GOT3 (cell line): ENCODE data around the gene MB21D2.
"Not testable (repeated sequence)": the region's sequence is repeated elsewhere in the genome, so short reads cannot be mapped to it uniquely, and the experiment has no call there.

Experiments
- DNase-seq: peaks from one replicate; lab custom pipeline; 2025; ENCODE audit warnings: mixed read lengths; lab: John Stamatoyannopoulos, UW

MB21D2 gene, protein sequence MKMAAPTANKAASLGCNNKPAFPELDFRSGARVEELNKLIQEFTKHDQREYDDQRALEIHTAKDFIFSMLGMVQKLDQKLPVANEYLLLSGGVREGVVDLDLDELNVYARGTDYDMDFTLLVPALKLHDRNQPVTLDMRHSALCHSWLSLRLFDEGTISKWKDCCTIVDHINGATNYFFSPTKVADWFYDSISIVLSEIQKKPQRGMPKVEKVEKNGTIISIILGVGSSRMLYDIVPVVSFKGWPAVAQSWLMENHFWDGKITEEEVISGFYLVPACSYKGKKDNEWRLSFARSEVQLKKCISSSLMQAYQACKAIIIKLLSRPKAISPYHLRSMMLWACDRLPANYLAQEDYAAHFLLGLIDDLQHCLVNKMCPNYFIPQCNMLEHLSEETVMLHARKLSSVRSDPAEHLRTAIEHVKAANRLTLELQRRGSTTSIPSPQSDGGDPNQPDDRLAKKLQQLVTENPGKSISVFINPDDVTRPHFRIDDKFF

DNA sequence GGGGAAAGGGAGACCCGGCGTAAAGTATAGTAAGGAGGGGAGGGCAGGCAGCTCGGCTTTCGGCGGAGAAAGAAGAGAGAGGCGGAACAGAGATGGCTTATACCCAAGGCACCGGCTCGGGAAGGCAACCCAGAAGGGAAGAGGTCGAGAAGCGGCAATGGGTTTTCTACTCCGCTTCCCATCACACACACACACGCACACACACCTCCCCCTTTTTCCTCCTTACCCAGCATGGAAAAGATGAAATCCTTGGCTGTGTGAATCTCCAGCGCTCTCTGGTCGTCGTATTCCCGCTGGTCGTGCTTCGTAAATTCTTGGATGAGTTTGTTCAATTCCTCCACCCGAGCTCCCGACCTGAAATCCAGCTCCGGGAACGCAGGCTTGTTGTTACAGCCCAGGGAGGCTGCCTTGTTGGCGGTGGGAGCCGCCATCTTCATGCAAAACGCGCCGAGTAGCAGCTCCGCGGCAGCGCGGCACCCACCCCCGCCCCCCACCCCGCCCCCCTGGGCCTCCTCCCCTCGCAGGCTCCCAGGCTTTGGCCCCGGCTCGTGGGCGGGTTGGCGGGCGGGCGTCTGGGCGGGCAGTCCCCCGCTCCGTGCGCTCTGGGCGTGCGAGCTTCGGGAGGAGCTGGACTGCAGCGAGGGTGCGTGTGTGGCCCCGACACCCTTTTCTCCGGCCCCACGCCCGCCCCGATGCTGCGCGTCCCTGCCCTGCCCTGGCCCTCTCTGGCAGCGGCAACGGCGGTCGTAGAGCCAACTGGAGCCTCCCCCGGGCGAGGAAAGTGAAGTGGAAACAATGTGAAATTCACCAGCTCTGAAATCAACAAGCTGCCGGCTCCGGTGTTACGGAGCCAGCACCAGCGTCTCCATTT is at the start of gene MB21D2:
MB21D2 (minus strand) TSS at position 453 of the 871 bp plus-strand sequence; CDS start at position 437, 16 bp downstream.
- DNase-seq: peak; percentile 66

DNA sequence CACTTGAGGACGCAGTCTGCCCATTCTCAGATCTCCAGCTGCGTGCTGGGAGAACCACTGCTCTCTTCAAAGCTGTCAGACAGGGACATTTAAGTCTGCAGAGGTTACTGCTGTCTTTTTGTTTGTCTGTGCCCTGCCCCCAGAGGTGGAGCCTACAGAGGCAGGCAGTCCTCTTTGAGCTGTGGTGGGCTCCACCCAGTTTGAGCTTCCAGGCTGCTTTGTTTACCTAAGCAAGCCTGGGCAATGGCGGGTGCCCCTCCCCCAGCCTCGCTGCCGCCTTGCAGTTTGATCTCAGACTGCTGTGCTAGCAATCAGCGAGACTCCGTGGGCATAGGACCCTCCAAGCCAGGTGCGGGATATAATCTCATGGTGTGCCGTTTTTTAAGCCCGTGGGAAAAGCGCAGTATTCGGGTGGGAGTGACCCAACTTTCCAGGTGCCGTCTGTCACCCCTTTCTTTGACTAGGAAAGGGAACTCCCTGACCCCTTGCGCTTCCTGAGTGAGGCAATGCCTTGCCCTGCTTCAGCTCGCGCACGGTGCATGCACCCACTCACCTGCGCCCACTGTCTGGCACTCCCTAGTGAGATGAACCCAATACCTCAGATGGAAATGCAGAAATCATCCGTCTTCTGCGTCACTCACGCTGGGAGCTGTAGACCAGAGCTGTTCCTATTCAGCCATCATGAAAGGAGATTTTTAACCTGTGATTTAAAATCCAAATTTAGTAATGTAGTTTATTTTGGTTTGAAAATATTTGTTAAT is 47.5 kb upstream of the MB21D2 start:
- DNase-seq: not testable (repeated sequence)

DNA sequence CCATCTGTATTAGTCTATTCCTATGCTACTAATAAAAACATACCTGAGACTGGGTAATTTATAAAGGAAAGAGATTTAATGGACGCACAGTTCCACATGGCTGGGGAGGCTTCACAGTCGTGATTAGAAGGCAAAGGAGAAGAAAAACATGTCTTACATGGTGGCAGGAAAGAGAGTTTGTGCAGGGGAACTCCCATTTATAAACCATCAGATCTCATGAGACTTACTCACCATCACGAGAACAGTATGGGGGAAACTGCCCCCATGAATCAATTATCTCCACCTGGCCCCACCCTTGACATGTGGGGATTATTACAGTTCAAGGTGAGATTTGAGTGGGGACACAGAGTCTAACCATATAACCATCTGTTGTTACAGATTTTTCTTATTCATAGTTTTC is 42.1 kb upstream of the MB21D2 start:
- no peak for DNase-seq

DNA sequence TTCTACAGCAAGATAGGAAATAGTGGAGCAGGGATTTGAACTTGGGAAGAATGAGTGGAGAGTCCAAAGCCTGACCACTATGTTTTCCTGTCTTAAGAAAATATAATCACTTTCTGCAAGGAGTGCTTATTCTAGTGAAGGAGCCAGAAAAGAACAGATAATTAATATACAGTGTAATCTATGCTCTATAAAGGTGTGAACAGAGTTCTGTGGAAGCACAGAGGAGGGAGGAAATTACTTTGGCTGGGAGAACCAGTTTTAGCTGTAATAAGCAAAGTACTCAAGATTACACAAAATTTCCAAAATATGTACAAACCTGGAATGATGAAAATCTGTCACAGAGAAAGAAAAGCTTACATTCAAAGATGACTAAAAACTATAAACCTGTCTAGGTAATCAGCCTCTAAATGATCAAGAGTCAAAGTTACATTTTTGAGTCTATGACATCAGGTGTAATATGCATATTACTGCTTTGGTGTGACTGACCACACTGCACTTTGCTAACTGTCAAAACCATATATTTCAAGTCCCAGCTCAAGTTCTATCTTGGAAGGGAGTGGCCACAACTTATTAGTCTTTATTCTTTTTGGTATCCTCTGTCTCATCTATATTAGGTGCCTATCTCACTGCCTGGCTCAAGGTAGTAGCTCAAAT is 40.7 kb upstream of the MB21D2 start:
- DNase-seq: no peak

DNA sequence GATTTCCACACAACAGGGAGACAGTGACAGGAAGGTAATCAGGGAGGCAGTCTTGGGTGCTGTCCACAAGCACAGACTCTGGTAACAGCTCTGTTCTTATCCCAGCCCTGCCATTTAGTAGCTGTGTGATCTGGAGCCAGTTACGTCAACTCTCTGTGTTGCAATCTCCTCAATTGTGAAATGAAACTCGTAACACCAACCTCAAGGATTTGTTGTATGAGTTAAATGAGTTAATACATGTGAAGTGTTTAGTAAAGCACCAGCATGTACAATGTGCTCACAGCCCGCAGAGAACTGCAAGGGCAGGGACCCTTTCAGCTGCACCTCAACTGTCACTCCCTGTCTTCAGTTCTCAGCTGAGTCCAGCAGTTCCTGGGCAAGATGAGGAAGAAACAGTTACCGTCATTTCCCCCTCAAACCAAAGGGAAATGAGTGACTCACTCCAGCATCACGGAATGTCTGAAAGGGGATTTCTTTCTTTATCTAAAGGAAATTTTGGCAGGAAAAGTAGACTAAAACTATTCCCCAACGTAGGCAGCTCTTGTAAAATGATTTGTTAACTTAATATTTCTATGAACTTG is 39.9 kb upstream of the MB21D2 start:
- peak; percentile 78 for DNase-seq

DNA sequence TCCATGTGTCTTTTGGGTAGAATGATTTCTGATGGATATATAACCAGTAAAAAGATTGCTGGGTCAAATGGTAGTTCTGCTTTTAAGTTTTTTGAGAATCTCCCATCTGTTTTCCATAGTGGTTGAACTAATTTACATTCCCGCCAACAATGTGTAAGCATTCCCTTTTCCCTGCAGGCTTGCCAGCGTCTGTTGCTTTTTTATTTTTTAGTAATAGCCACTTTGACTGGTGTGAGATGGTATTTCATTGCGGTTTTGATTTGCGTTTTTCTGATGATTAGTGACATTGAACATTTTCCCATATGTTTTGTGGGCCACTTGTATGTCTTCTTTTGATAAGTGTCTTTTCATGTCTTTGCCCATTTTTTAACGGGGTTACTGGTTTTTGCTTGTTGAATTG is 36.3 kb upstream of the MB21D2 start:
- no peak for DNase-seq

DNA sequence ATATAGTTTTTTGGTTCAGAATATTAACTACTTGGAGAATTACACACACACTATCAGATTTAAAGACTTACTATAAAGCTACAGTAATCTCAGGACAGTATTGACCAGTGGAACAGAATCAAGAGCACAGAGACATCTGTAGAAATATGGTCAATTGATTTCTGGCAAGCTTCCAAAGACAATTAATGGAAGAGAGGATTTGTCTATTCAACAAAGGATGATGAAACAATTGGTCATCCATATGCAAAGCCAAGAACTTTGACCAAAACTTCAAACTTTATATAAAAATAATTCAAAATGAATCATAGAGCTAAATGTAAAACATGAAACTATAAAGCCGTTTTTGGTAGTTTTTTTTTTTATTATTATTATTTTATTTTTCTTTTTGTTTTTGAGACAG is 29.8 kb upstream of the MB21D2 start:
- no peak for DNase-seq

DNA sequence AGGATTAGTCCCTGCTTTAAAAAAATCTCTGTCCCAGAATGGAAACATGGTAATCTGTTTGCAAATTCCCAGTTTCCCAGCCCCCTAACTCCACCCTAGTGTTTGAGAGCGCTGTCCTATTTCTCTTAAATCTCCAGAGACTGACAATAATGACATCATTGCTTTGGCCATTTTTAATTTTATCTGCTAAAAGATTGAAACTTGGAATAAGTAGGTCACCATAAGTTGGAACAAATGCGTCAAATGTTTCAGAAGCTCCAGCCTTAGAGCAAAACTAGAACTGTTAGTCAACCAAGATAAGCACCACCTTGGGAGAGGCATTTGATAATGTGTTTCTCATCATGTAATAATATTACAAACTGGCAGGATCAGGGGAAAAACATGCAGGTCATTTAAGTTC is 25.7 kb upstream of the MB21D2 start:
- no peak for DNase-seq

DNA sequence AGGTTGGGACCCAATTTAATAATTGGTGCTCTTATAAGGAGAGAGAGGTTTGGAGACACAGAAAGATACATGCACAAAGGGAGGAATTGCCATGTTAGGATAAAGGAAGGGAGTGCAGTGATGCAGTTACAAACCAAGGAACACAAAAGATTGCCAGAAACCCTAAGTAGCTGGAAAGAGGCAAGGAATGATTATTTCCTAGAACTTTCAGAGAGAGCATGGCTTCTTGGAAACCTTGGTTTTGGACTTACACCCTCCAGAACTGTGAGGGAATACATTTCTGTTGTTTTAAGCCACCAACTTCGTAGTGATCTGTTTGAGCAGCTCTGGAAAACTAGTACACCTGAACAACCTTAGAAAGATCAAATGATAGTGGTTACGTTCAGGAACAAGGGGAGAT is 25.0 kb upstream of the MB21D2 start:
- no peak for DNase-seq

DNA sequence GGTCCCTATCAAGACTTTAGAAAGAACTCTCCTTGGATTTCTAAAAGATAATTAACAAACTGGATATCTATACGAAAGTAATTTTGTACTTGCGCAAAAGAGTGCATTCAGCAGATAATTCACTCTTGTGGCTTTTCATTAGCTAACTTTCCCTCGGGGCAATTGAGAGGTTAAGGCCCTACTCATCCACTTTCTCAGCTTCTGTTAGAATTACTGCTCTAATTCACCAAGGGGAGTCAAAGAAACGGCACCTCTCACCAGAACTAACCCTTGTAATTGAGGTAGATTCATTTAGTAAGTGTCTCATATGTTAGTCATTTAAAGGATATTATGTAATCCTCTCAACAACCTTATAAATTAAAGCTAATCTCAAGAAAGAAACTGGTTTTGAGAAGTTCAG is 22.5 kb upstream of the MB21D2 start:
- no peak for DNase-seq

DNA sequence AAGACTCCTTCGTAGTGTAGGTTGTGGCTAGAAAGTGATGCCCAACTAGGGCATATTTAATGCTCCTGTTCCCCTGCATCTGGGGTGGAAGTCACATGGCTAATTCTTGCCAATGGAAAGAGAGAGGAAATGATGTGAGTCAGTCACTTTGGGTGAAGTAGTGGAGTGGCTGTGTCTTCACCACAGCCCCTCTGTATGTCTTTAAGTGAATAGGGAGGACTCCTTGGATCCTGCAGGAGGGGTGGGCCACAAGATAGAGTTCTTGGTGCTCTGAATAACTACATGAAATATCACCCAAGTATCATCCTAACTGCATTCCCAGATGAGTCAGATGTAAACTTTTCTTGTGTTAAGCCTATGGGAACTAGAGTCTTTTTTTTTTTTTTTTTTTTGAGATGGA is 17.8 kb upstream of the MB21D2 start:
- DNase-seq: no peak

DNA sequence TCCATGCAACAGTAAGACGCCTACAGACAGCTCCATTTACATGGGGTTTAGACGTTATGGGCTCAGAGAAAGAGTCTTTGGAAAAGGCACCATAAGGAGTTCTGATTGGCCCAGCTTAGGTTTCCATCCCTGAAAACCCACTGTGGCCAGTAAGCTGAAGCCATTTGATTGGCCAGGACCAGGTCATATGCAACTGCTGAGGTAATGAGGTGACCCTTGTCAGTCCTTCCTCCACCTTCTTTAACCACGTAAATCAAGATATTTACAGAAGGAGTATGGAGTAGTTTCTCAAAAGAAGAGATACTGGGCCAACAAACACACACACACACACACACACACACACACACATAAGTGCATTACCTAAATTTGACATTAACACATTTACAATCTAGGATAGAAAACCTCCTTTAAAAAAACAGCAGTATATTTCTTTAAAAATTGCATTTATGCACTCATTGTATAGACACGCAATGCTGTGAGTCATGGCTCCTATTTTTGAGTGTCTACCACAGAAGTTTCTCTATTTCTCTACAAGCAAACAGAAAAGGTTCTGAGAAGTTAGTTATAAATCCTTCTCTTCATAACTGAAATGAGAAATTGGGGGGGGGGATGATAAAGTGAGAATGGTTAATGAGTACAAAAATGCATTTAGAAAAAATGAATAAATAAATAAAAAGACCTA is 16.3 kb upstream of the MB21D2 start:
- no peak for DNase-seq

DNA sequence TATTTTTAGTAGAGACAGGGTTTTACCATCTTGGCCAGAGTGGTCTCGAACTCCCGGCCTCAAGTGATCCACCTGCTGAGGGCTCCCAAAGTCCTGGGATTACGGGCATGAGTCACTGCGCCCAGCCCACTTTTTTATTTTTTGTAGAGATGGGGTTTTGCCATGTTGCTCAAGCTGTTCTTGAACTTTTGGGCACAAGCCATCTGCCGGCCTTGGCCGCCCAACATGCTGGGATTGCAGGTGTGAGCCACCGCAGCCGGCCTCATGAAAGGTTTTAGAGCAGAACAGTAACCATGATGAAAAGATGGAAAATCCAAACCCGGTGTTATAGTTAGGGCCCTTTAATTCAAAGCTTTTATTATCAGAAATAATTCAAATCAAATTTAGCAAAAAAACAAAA is 15.6 kb upstream of the MB21D2 start:
- DNase-seq: no peak

DNA sequence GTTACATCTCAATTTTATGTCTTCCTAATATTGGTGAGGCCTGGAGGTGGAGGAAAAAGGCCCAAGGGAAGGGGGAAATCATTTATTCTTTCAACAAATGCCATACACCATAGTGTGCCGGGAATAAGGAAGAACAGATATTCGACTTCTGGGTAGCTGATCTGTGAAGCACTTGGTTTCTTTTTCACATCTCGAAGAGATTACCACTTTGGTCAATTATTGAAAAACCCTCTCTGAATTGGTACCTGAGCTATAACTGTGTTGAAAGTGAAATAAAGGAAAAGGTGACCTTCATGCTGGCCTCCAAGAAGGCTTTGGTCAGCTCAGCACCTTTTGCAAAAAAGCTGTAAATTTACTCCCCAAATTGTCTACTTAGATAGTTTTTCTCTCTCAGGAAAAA is 14.2 kb upstream of the MB21D2 start:
- no peak for DNase-seq

DNA sequence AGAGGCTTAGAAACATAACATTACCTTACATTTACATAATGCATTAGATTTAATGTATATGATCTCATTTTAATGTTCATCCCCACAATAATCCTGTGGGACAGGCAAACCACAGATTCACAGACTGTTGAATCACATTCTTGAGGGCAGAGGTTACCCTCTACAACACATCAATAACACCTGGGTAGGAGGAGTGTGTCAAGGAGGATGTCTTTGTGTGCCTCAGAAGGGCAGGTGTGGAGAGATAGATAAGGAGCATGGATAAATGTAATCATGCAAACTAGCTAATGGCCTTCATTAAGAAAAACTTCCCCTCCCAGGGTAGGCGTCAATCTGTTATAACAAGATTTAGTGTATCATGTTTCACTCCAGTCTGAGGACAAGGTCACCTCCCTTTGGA is 12.9 kb upstream of the MB21D2 start:
- no peak for DNase-seq

DNA sequence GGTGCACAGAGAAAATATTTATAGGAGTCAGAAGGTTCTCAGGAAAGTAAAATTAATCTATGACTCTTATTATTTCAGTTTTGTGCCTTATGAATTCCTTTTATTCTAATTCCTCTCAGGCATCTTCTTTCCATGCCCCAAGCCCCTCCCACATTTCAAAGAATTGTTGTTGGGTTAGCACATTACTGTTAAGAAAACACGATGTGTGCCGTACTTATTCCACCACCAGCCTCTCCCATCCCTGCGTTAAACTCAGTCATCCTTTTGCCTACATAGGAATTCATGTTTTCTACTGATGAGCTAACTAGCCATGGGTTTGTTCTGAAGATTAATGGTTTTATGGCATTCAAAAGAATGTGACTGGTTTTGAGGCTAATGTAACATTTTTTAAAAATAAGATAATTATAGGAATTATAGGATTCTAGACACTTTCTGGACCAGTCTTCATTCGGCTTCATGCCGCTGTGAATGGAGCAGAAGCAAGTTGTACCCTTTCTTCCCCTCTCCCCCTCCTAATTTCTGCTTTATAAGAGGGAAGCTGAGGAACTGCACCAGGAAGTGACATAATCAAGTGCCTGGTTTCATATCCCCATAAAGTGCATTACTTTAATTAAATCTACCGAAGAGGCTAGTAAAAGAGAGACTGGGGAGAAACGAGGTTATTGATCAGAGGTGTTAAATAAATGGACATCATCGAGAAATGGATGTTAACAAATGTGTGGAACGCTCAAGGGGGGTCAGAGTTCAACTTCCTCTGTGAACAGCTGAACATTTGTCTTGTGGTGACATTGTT is 12.3 kb upstream of the MB21D2 start:
- DNase-seq: no peak

DNA sequence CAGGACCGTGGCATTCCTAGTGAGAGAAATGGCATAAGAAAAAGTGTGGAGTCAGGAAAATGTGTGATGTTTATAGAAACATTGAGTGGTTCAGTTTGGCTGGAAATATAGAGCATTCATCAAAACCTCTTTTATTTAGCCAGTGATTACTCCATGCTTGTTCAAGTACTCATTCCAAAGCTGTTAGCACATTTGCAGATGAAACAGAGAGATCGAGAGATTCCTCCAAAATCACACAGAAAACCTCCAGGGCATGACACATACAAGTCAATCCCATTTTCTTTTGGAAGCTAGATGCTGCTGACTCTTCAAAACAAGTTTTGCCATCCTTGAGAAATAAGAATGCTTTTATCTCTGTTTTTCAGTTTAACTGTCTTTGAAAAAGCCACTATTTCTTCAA is 11.5 kb upstream of the MB21D2 start:
- DNase-seq: no peak

DNA sequence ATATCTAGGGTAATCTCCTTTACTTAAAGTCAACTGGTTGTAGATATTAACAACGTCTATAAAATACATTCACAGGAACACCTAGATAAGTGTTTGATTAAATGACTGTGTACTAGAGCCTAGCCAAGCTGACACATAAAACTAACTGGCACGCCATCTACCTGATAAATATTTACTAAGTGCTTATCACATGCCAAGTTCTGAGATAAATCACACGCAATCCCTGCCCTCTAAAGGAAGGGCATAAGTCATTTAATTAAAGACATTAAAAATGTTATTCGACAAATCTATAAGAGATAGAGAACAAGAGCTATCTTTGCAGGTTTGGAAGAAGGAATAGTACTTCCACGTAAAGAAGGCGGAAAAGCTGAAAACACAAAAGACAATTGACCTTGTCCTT is 11.1 kb upstream of the MB21D2 start:
- no peak for DNase-seq

DNA sequence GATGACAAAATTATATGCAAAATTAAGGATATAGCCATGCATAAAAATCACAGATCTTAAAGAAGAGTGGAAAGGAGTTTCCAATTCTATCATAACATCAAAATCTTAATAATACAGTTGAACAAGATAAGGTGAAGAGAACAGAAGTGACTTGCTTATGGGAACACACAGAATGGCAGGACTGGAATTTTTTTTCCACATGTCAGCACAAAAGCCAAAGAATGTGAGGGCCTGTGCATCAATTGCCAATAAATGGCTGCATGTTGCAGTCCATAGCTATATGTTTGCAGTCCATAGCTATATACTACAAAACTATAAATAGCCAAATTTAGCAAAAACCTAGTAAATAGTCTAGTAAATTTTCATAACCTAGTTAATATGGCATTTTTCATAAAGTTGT is 10.4 kb upstream of the MB21D2 start:
- no peak for DNase-seq

DNA sequence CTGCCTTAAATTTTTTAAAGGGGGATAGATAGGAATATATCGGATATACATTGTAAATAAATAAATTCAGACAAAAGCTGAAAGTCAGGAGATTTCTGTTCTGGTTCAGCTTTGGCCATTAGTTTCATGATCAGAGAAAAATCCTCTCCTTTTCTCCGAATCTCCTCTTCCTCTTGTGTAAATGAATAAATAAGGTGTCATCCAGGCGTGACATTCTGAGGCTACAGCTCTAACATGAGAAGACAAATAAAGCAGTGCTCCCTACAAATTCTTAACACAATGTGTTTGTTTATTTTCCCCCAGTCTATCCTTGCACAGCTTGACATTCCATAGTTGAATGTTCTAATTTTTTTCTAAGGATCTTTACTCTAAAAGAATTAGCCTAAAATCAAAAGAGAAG is 9.4 kb upstream of the MB21D2 start:
- no peak for DNase-seq
